HepG2 (cell line): Measurements from ENCODE around the gene SNRPD3. TPM values are rescaled to one million over a fixed set of nuclear protein-coding genes. Genes with fewer than 3 reads are reported as not detected.

Experiments
- AGO2 ChIP-seq: fragments of 200-400 bp; formaldehyde crosslinking; optimal IDR thresholded peaks from 2 replicates; pipeline ENCODE3; 2017; ENCODE audit warnings: mild to moderate bottlenecking, low read depth, low read length, moderate library complexity
- CC2D1A ChIP-seq: sonication (generic); formaldehyde crosslinking; IDR thresholded peaks from 2 replicates; pipeline ENCODE4 v1.8.1; 2023; ENCODE audit warnings: mild to moderate bottlenecking, missing genetic modification reagents
- CHD4 ChIP-seq: fragments of 200-600 bp; sonication (generic); IDR thresholded peaks from 2 replicates; pipeline ENCODE4 v1.7.0; 2017; ENCODE audit warnings: mild to moderate bottlenecking, low read length, borderline replicate concordance
- FOXA3 ChIP-seq: IDR thresholded peaks from 2 replicates; pipeline ENCODE4 v1.6.1; 2016; ENCODE audit warnings: missing genetic modification reagents, missing compliant biosample characterization
- HHEX ChIP-seq: IDR thresholded peaks from 2 replicates; pipeline ENCODE4 v1.6.1; 2016; ENCODE audit warnings: control low read depth
- HNF4G ChIP-seq, 2 experiments: sonication (generic) in 1 of 2; formaldehyde crosslinking in 1 of 2; IDR thresholded peaks; 2 replicates each; pipeline versions ENCODE4 v1.4.0 to v1.6.1; 2011 to 2020; ENCODE audit warnings: borderline replicate concordance in 2 of 2, low read depth in 2 of 2, mild to moderate bottlenecking in 2 of 2, low read length in 1 of 2, missing genetic modification reagents in 1 of 2, moderate library complexity in 1 of 2
- MED8 ChIP-seq: sonication (generic); formaldehyde crosslinking; IDR thresholded peaks from 2 replicates; pipeline ENCODE4 v1.8.1; 2023; ENCODE audit warnings: mild to moderate bottlenecking, missing genetic modification reagents; ENCODE audit not compliant: insufficient replicate concordance
- NCOA5 ChIP-seq: sonication (generic); formaldehyde crosslinking; IDR thresholded peaks from 2 replicates; pipeline ENCODE4 v1.4.0; 2020; ENCODE audit warnings: missing genetic modification reagents
- PCBP1 ChIP-seq: fragments of 200-400 bp; formaldehyde crosslinking; IDR thresholded peaks from 2 replicates; pipeline ENCODE4 v1.6.1; 2017; ENCODE audit warnings: mild to moderate bottlenecking, low read depth, low read length, borderline replicate concordance
- TCF12 ChIP-seq, 2 experiments: fragments of 450-650 bp in 1 of 2; sonication (generic) in 1 of 2; formaldehyde crosslinking in 1 of 2; IDR thresholded peaks; 2 replicates each; pipeline versions ENCODE4 v1.6.1 to v1.8.0; 2017 to 2022; ENCODE audit warnings: antibody characterized with exemption in 1 of 2, mild to moderate bottlenecking in 1 of 2, missing genetic modification reagents in 1 of 2, moderate library complexity in 1 of 2
- TEAD3 ChIP-seq: optimal IDR thresholded peaks from 2 replicates; pipeline ENCODE3; 2016; ENCODE audit warnings: borderline replicate concordance
- TRIM24 ChIP-seq: sonication (generic); formaldehyde crosslinking; IDR thresholded peaks from 2 replicates; pipeline ENCODE4 v1.8.0; 2022; ENCODE audit warnings: mild to moderate bottlenecking, missing genetic modification reagents
- ZBTB1 ChIP-seq: sonication (generic); formaldehyde crosslinking; IDR thresholded peaks from 2 replicates; pipeline ENCODE4 v1.4.0; 2020; ENCODE audit warnings: missing genetic modification reagents, borderline replicate concordance
- ZFX ChIP-seq: sonication (generic); formaldehyde crosslinking; IDR thresholded peaks from 2 replicates; pipeline ENCODE4 v1.4.0; 2020; ENCODE audit warnings: mild to moderate bottlenecking, low read depth, missing genetic modification reagents, moderate library complexity
- ZFYVE20 ChIP-seq: sonication (generic); formaldehyde crosslinking; IDR thresholded peaks from 2 replicates; pipeline ENCODE4 v1.8.0; 2023; ENCODE audit warnings: low read depth, mild to moderate bottlenecking, moderate library complexity, missing genetic modification reagents, borderline replicate concordance
- ZNF350 ChIP-seq: sonication (generic); formaldehyde crosslinking; IDR thresholded peaks from 2 replicates; pipeline ENCODE4 v1.4.0; 2020; ENCODE audit warnings: mild to moderate bottlenecking, low read depth, missing genetic modification reagents, borderline replicate concordance
- ZNF713 ChIP-seq: sonication (generic); formaldehyde crosslinking; IDR thresholded peaks from 2 replicates; pipeline ENCODE4 v1.4.0; 2020; ENCODE audit warnings: mild to moderate bottlenecking, missing genetic modification reagents
- polyA plus RNA-seq, 8 experiments: library from polyadenylated mRNA; depleted of rRNA in 3 of 8; stranded (reverse) in 7 of 8; unstranded in 1 of 8; fragments of >200 nt; fragmentation: Illumina TruSeq in 4 of 8; extraction: Trizol in 4 of 8; gene quantifications; 2 replicates each; pipeline versions ENCODE4 v1.2.1 to v1.2.3, GENCODE V29; 2011 to 2016; ENCODE audit warnings: low read depth in 4 of 8, missing spikeins in 1 of 8, mixed read lengths in 1 of 8; ENCODE audit not compliant: insufficient read depth in 1 of 8
- total RNA-seq, 5 experiments: library from RNA; depleted of rRNA; stranded (reverse); fragments of >200 nt; fragmentation: Illumina TruSeq; extraction: Trizol; gene quantifications; 2 replicates each; pipeline ENCODE4 v1.2.3, GENCODE V29; 2016; ENCODE audit warnings: low read depth in 1 of 5
- TF ChIP-seq, protein P1 (sequence below): sonication (generic); formaldehyde crosslinking; IDR thresholded peaks from 2 replicates; pipeline ENCODE4 v1.5.0; 2020; ENCODE audit warnings: mild to moderate bottlenecking, missing genetic modification reagents
- TF ChIP-seq, protein P2 (sequence below): sonication (generic); formaldehyde crosslinking; conservative IDR thresholded peaks from 2 replicates; pipeline ENCODE4 v1.4.0; 2020; ENCODE audit warnings: missing genetic modification reagents
- TF ChIP-seq, protein P3 (sequence below): IDR thresholded peaks from 2 replicates; pipeline ENCODE4 v1.4.0; 2020; ENCODE audit warnings: mild to moderate bottlenecking, missing genetic modification reagents

SNRPD3 gene
- total and polyA plus RNA-seq, 2 of the 13 experiments (the other 11 are each of a cell fraction or from before 2014, with no cell fraction given) = 110 to 209 TPM

DNA sequence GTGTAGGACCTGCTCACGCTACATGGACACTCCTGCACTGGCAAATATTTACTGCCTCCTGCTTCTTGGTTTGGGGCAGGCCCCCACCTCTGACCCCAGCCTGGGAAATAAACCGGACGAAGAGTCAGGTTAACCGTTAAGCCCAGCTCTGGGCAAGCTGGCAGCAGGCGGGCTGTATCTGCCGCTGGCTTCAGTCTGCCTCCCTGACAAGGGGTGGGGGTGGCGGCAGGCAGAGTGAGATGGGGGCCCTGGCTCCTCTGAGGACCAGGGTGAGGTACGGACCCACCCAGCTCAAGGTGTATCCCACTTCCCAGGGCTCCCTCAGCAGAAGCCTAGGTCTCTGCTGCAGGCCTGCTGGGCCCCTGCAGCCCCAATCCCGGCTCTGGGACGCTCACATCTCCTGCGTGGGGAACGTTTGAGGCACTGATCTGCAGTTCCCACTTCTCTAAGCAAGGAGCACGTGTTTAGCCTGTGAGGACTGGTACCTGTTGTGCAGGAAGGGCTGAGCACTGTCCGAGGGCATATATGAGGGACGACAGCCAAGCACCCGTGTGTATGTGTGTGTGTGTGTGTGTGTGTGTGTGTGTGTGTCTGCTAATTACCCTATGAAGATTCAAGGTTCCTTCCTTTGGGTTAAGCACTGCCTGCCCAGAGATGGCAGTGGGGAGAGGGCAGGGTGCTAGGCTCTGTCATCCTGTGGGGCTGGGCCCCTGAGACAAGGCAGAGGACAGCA is 38.2 kb downstream of the SNRPD3 start (continued):
- TF ChIP-seq ZFYVE20 (CRISPR knock-in tag) = no peak
- TF ChIP-seq ZBTB1 (CRISPR knock-in tag) = no peak
- no peak for TF ChIP-seq TCF12 (IDR thresholded peaks at IDR 0.05)
- TF ChIP-seq TCF12 (CRISPR knock-in tag; IDR thresholded peaks at IDR 0.05) = no peak
- peak; percentile 12 for TF ChIP-seq AGO2
- no peak for TF ChIP-seq CHD4
- TF ChIP-seq NCOA5 (CRISPR knock-in tag) = no peak
- peak; percentile 15; the same call in 1 of the 2 replicates for TF ChIP-seq ZNF350
- no peak for TF ChIP-seq HHEX (CRISPR knock-in tag)
- TF ChIP-seq TEAD3 = peak; percentile 50
- TF ChIP-seq TRIM24 = no peak
- TF ChIP-seq, protein P1, sequence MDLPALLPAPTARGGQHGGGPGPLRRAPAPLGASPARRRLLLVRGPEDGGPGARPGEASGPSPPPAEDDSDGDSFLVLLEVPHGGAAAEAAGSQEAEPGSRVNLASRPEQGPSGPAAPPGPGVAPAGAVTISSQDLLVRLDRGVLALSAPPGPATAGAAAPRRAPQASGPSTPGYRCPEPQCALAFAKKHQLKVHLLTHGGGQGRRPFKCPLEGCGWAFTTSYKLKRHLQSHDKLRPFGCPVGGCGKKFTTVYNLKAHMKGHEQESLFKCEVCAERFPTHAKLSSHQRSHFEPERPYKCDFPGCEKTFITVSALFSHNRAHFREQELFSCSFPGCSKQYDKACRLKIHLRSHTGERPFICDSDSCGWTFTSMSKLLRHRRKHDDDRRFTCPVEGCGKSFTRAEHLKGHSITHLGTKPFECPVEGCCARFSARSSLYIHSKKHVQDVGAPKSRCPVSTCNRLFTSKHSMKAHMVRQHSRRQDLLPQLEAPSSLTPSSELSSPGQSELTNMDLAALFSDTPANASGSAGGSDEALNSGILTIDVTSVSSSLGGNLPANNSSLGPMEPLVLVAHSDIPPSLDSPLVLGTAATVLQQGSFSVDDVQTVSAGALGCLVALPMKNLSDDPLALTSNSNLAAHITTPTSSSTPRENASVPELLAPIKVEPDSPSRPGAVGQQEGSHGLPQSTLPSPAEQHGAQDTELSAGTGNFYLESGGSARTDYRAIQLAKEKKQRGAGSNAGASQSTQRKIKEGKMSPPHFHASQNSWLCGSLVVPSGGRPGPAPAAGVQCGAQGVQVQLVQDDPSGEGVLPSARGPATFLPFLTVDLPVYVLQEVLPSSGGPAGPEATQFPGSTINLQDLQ (CRISPR knock-in tag) = no peak
- no peak for TF ChIP-seq PCBP1
- TF ChIP-seq MED8 = no peak
- TF ChIP-seq HNF4G (IDR thresholded peaks at IDR 0.05; ENCODE audit: borderline replicate concordance, low read depth, low read length) = peak; percentile 19; the same call in 1 of the 2 replicates
- TF ChIP-seq HNF4G (CRISPR knock-in tag; IDR thresholded peaks at IDR 0.05; ENCODE audit: borderline replicate concordance, low read depth) = 0 out of 2 replicates have a peak, but pooled peaks have one; percentile 39
- TF ChIP-seq, protein P2, sequence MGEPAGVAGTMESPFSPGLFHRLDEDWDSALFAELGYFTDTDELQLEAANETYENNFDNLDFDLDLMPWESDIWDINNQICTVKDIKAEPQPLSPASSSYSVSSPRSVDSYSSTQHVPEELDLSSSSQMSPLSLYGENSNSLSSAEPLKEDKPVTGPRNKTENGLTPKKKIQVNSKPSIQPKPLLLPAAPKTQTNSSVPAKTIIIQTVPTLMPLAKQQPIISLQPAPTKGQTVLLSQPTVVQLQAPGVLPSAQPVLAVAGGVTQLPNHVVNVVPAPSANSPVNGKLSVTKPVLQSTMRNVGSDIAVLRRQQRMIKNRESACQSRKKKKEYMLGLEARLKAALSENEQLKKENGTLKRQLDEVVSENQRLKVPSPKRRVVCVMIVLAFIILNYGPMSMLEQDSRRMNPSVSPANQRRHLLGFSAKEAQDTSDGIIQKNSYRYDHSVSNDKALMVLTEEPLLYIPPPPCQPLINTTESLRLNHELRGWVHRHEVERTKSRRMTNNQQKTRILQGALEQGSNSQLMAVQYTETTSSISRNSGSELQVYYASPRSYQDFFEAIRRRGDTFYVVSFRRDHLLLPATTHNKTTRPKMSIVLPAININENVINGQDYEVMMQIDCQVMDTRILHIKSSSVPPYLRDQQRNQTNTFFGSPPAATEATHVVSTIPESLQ (CRISPR knock-in tag) = no peak
- no peak for TF ChIP-seq ZNF713
- TF ChIP-seq ZFX (CRISPR knock-in tag) = peak; percentile 52; the same call in 1 of the 2 replicates
- TF ChIP-seq, protein P3, sequence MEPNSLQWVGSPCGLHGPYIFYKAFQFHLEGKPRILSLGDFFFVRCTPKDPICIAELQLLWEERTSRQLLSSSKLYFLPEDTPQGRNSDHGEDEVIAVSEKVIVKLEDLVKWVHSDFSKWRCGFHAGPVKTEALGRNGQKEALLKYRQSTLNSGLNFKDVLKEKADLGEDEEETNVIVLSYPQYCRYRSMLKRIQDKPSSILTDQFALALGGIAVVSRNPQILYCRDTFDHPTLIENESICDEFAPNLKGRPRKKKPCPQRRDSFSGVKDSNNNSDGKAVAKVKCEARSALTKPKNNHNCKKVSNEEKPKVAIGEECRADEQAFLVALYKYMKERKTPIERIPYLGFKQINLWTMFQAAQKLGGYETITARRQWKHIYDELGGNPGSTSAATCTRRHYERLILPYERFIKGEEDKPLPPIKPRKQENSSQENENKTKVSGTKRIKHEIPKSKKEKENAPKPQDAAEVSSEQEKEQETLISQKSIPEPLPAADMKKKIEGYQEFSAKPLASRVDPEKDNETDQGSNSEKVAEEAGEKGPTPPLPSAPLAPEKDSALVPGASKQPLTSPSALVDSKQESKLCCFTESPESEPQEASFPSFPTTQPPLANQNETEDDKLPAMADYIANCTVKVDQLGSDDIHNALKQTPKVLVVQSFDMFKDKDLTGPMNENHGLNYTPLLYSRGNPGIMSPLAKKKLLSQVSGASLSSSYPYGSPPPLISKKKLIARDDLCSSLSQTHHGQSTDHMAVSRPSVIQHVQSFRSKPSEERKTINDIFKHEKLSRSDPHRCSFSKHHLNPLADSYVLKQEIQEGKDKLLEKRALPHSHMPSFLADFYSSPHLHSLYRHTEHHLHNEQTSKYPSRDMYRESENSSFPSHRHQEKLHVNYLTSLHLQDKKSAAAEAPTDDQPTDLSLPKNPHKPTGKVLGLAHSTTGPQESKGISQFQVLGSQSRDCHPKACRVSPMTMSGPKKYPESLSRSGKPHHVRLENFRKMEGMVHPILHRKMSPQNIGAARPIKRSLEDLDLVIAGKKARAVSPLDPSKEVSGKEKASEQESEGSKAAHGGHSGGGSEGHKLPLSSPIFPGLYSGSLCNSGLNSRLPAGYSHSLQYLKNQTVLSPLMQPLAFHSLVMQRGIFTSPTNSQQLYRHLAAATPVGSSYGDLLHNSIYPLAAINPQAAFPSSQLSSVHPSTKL (CRISPR knock-in tag) = peak; percentile 52
- TF ChIP-seq FOXA3 (CRISPR knock-in tag) = peak; percentile 72
- TF ChIP-seq CC2D1A (CRISPR knock-in tag) = no peak
